GM18502 (cell line): ENCODE measurements around the gene UBE2Q2.
"Not testable (repeated sequence)": the region's sequence is repeated elsewhere in the genome, so short reads cannot be mapped to it uniquely, and the experiment has no call there.

Source experiments
- ATAC-seq: cut with Tn5 transposase; IDR thresholded peaks from one replicate; pipeline ENCODE4 v1.9.1; 2021; ENCODE audit warnings: mild to moderate bottlenecking; ENCODE audit not compliant: unreplicated experiment, poor library complexity

The UBE2Q2 gene

DNA sequence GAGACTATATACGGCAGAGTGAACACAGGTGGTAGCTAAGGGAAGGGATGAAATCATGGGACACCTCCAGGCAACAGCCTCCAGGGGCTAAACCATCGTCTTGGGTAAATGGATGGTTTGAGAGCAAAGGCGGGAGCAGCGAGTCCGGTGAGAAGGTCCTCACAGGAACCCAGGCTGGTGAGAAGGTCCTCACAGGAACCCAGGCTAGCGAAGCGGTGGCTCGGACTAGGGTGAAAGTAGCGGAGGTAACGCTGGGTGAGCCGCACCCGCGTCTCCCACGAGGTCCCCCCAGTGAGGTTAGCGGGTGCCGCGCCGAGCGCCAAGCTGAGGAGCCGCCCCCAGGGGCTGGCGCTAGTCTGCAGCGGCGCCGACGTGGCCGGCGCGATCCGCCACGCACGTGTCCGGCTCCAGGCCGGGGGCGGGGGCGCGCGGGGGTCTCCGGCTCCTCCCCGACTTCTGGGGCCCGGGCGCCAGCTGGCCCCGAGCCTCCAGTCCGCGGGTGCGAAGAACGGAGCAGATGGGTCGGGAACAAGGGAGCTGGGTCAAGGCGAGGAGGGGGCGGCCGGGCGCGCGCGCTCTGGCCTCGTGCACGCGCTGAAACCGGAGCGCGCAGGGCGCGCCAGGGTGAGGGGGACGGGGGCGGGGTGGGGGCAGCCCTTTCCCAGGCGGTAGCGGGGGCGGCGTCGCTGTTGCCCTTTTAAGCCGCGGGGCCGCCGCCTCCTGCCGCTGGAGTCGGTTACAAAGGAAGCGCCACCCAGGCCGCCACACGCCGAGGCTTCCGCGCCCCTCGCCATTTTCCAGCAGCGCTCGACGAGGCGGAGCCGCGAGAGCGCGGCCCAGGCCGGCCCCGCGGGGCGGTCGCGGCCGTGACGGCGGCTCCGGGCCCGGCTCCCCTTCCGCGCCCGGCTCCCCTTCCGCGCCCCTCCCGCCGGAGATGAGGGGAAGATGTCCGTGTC lies at the start of gene UBE2Q2:
TSS of gene UBE2Q2 (plus strand) at position 726 of the 956 bp plus-strand sequence. CDS start at position 946, 220 bp downstream.
- peak; percentile 52 for ATAC-seq

DNA sequence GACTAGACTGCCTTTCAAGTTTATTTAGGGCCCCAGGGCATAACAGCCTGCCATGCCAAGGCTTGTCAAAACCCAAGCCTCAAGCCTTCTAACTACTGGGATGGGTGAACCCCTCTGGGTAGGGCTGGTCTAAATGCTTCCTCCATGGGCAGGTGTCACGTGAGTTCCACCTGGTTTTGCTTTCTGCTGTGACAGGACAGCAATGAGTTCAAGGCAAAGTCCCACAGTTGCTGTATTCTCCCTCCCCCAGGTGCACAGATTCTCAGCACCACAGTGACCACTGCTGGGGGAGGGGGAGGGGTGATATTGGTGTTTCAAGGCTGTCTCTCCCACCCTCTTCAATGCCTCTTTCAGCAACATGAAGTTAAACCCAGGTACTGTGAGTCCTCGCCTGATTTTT lies 46.9 kb upstream of the UBE2Q2 start:
- ATAC-seq = no peak

DNA sequence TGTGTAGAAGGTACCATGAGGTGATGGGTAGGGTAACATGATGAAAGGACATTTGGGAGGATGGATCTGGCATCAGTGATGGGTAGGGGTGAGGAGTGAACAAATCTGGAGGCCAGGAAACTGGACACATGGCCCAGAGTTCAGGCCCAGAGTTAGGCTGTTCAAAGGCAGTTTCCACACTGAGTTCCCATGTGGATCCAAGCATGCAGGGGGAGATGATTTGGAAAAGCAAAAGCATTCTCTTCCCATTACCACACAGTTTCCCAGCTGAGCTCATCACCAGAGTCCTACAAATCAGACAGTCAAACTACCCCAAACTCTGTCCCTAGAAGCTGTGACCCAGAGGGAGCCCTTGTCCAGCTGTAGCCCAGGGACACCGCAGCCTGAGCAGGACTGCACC lies 46.1 kb upstream of the UBE2Q2 start:
- not testable (repeated sequence) for ATAC-seq

DNA sequence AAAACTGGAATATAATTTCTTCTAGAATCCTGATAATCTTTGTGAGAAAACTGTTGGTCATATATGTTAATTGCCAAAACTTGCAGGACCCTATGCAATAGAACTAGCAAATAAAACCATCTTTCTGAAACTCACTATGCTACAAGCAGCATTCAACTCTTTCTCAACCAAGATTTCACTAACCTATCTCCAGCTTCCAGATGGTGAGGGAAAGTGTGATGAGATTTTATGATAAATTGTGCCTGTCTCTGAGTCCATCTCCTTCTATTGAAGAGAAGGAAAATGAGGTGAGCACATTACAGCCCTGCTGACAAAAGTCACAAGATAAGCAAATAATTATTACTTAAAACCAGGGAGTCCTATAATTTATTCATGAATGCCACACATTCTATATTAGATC lies 44.1 kb upstream of the UBE2Q2 start:
- no peak for ATAC-seq

DNA sequence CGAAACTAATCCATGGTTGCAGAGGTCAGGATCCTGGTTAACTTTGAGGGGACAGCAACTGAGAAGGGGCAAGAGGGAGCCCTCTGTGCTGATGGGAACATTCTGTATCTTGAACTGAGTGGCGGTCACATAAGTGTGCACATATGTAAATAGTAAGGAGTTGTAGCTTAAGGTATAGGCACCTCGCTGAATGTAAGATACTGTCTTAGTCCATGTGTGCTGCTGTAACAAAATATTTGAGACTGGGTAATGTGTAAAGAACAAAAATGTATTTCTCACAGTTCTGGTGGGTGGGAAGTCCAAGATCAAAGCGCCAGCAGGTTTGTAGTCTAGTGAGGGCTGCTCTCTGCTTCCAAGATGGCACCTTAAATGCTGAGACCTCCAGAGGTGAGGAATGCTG lies 42.8 kb upstream of the UBE2Q2 start:
- ATAC-seq = not testable (repeated sequence)

DNA sequence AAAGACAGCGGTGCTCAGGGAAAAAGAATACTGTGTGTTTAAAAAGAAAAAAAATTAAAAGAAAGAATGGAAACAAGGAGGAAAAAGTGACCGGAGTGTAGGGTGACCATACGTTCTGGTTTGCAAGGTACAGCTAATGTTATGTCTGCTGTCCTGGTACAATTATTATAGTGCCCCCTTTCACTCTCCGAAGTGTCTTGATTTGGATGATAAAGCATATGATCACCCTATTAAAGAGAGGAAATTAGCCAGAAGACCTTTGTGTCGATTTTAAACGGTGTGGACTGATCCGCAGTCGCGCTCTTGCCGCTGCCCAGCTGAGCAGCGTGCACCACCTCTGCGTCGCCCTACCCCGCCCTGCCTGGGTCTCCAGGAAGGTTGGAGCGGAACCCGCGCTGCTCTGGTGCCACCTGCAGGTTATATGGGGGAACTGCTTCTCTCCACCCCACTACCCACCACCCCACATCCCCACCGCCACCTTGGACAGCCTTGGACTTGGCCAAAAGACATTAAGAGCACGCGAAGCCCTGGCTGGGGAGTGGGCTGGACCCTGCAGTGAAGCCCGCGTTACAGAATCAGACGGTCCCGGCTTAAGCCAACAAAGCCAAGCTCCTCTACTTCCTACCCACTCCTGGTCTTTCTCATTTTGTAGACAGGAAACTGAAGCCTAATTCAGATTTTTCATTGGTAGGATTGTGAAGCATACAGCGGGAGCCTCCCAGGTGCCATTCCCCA lies 41.2 kb upstream of the UBE2Q2 start:
- peak; percentile 68 for ATAC-seq

DNA sequence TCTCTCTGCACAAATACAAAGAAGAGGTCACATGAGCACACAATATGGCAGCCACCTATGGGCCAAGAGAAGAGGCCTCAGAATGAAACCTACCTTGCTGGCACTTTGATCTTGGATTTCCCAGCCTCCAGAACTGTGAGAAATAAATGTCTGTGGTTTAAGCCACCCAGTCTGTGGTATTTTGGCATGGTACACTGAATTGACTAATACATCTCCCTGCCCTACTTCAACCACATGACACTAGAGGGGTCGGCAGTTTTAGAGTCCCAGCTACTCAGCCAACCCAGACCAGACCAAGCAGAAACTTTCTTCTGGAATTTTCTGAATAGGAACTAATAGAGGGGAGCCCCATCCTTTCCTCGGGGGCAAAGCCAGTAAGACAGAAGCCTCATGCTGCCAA lies 35.8 kb upstream of the UBE2Q2 start:
- not testable (repeated sequence) for ATAC-seq

DNA sequence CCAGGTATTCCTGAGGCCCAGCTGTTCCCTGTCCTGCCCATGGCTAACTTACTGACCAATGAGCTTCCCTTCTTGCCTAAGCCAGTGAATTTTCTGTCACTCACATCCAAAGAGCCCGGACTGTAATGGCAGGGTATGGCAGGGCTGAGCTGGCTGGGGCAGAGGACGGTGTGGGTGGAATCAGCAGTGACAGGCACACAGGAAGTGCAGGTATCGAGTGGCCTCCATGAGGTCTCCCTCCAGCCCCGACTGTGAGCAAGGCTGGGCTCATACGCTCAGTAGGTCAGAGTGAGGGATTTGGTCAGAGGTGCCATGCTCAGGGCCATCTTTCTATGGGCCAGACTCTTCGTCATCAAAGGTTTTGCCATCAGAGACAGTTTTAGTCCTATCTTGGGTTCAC lies 35.2 kb upstream of the UBE2Q2 start:
- not testable (repeated sequence) for ATAC-seq

DNA sequence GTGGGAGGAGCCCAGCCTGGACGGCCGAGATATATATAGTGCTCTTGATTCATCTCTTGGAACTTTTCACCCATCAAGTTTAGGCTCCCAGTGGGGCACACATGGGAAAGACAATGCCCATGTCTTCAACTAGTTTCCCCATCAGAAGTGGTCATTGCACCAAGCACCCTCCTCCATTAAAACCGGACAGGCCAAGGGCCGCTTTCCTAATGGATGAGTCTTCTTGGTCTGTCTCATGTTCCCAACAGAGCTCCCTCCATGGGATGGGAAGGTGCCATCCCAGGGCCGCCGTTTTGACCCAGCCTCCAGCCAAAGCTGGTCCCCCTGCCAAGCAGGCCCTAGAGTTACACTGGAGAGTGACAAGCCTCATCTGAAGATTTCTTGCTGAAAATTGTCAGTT lies 34.7 kb upstream of the UBE2Q2 start:
- no peak for ATAC-seq

DNA sequence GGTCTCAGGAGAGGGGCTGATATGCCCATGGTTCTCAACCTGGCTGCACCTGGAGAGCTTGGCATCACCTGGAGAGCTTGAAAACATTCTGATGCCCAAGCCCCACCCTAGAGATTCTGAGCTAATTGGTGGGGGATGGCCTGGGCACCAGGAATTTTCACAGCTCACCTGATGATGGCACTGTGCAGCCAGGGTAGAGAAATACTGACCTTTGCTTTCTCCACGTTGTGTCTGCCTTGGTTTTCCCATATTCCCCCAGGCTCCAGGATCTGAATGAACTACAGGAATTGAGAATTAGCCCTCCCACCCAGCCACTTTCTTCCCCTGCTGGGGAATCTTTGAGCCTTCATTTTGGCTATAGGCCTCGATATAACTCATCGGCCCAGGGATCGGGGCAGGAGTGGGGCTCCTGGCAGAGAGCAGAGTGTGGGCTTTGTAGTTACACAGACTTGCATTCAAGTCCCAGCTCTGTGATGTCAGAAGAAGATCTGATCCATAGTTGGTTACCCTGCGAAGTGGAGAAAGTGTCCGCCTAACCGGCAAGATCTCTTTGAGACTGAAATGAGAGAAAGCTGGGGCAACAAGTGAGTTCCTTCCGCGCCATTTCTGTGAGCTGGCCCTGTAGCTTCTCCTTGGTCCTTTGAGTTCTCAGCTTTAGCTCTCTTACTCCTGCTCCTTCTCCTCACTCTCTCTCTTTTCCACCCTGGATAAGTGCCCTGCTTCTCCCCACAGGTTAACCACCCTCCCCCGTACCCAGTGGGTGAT lies 33.1 kb upstream of the UBE2Q2 start:
- ATAC-seq = no peak

DNA sequence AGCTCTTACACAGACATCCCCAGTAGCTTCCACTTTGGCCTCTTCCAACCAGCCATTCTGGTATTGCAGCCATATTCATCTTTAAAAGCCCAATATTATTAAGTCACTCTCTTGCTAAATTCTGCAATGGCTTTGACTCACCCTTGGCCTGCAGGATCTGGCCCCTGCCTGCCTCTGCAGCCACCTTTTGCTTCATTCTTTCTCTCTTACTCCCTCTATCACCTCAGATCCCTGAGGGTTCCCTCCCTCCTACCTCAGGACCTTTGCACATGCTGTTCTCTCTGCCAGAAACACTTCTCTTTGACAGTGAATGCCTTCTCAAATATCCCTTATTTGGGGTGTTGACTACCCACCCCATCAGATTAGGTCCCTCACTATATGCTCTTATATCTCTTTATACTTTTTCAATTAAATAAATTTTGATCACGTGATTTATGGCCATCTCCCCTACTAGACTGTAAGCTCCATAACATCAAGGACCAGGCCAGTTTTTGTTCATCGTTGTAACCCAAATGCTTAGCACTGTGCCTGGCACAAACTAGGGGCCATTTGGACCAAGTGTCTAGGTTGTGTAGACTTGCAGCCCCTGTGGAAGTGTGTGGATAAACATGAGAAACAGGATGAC lies 32.3 kb upstream of the UBE2Q2 start:
- no peak for ATAC-seq

DNA sequence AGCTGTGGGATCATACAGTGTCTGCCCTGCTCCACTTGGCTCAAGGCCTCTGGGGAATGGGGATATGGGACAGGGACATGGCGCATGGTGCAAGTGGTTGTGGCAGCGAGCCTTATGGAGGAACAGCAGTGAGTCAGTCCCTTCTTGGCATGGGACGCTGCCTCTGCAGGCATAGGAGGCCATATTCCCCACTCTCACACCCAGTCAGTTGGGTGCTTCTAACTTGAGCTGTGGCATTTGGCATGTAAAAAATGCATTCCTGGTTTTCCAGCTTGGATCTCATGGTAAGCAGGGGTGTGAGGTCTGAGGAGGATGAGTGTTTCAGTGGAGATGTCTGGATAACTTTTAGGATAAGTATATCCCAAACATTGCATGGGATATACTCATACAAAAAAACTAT lies 31.6 kb upstream of the UBE2Q2 start:
- no peak for ATAC-seq

DNA sequence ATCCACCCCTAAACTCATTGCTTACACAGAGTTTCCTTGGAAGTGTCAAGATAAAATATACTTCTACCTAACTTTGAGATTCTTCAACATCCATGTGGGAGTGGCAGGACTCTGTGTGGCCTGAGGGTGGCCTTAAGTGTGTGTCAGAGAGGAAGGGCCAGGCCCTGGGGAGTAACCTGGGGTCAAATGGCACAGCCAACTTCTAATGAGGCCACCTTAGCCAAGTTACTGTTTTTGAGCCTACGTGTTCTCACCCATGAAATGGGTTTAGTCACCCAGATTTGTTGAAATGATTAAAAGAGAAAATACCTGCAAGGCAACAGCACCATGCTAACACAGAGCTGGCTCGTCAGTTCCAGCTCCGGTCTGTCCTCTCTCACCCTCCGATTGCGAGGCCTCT lies 28.5 kb upstream of the UBE2Q2 start:
- no peak for ATAC-seq

DNA sequence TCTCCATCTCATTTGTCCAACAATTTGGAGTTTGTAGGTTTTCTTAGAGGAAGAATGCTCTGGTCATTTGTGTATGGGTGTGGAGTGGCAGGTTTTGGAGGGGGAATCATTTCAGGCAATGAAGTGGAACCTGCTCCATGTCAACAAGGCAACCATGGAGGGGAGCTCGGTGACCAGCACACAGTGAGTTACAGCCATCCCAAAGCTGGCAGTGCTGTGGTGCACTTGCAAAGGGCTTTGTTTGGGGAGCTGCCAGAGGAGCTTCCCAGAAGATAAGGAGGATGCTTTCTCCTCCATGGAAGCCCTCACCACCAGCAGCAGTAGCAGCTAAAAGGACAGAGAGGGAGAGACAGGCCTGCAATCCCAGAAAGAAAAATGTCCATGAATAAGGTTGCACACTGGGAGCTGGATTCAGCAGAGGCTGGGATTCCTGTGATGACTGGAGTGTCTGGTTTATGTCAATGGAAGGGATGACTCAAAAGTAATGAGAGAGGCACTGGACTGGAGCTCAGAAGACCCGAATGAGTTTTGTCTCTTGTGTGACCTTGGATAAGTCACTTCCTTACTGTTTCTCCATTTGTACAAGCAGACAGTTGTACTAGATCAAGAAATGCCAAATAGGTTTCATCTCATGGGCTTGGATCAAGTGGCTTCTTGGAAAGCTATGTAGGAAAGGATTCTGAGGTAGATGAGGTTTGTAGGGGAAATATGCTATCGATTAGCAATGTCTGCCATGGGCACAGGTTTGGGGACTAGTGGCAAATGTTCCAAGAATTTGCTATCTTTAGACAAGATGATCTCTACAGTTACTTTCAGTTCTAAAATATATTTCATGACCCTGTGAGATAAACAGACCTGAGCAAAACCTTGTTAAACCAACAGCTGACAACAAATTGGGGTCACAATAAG lies 27.2 kb upstream of the UBE2Q2 start:
- no peak for ATAC-seq

DNA sequence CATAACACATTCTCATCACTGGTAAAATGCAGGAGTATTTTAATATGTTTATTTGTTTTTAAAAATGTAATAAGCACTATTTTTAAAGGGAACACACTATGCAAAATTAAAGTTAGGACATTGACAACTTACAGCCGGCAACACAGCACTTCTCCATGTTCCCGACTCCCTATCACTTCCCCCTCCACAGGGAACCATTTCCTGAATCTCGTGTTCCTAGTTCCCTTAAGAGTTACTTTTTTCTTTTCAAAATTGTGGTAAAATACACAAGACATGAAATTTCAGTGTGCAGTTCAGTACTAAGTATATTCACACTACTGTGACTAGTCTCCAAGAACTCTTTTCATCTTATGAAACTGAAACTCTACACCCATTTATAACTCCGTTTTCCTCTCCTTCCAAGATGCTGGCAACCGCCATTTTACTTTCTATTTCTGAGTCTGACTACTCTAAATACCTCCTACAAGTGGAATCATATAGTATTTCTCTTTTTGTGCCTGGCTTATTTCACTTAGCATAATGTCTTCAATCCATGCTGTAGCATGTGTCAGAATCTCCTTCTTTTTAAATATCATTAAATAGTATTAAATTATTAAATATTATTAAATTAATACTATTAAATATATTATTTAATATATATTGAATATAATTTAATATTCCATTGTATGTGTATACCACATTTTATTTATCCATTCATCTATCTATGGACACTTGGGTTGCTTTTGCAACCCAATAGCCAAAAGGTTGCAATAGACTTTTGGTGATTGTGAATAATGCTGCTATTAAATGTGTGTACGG lies 25.9 kb upstream of the UBE2Q2 start:
- ATAC-seq = no peak

DNA sequence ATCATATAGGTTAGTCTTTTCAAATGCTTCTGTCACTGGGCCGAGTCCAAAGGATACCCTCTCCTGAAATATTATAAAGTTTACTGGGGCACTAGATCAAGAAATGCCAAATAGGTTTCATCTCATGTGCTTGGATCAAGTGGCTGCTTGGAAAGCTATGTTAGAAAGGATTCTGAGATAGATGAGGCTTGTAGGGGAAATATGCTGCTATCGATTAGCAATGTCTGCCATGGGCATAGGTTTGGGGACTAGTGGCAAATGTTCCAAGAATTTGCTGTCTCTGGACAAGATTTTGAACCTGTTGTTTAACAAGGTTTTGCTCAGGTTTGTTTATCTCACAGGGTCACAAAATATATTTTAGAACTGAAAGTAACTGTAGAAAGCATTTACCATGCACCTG lies 23.0 kb upstream of the UBE2Q2 start:
- ATAC-seq = no peak

DNA sequence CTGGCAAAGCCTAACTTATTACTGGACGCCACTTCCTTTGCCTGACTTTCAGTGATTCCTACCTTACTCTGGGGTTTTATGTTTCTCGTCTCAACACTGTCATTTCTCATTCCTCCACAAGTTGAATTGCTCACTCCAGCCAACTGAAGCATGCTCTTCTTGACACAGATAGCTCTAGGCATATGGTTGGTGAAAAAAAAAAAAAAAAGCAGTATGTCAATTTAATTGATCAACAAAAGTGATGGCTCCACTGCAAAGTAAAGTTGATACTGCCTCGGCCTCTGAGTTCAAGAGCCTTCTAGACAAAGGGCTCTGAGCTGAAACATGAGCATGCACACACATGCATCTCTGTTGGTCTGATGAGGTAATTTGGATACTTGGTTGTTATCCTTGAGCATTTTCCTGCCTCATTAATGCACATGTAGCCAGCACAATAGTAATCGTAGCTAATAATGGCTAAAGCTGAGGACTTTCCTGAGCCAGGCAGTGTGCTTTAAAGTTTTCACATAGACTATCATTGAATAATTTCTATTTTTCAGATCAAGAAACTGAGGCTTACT lies 21.4 kb upstream of the UBE2Q2 start:
- ATAC-seq = no peak

DNA sequence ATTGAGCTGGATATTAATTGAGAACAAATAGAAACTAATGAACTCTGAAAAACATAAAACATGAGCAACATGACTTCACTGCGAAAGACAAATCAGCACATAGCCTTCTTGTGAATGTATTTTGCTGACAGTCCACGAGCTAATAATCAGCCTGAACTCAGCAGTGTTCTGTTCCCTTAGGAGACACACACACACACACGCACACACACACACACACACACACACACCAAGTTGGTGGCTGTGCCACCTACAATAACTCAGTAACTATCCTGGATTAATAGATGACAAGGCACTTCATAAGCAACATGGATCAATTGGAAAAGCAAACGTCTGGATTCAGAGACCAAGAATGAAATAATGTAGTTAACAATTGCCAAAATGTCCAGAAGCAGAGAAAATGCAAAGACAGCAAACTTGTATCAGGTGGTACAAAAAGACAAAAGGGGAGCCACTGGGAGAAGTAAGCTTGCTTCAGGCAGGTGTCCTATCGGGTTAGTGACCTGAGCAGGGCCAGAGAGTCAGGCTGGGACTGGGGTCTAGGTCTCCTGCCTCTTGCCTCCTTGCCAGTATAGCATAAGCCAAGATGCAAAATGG lies 20.5 kb upstream of the UBE2Q2 start:
- no peak for ATAC-seq
